K562 (cell line): Measurements from ENCODE around the gene NR1H3. TPM values are rescaled to one million over a fixed set of nuclear protein-coding genes. Genes with fewer than 3 reads are reported as not detected.

Experiments used
- CBX2 ChIP-seq: fragments of 200-600 bp; sonication (generic); IDR thresholded peaks from one replicate; pipeline ENCODE4 v1.6.1; 2012; ENCODE audit warnings: mild to moderate bottlenecking, low read length, inconsistent platforms; ENCODE audit not compliant: insufficient read depth, poor library complexity, severe bottlenecking
- MCM7 ChIP-seq, 2 experiments: fragments of 450-650 bp; IDR thresholded peaks; 2 replicates each; pipeline ENCODE4 v1.6.1; 2016 to 2018
- MGA ChIP-seq: fragments of 450-650 bp; IDR thresholded peaks from 2 replicates; pipeline ENCODE4 v1.6.1; 2016; ENCODE audit warnings: mild to moderate bottlenecking, moderate library complexity
- PURB ChIP-seq: sonication (generic); formaldehyde crosslinking; IDR thresholded peaks from 2 replicates; pipeline ENCODE4 v1.9.0; 2021; ENCODE audit warnings: low read depth, mild to moderate bottlenecking, missing genetic modification reagents
- SRF ChIP-seq, 2 experiments: fragments of 250-450, 450-650 bp in 1 of 2; sonication (Bioruptor Pico) in 1 of 2; sonication (generic) in 1 of 2; formaldehyde crosslinking; IDR thresholded peaks; 2 replicates each; pipeline versions ENCODE4 v1.5.0 to v1.5.1; 2020 to 2022; ENCODE audit warnings: mild to moderate bottlenecking in 1 of 2, missing genetic modification reagents in 1 of 2
- SRSF9 ChIP-seq: fragments of 200-400 bp; formaldehyde crosslinking; IDR thresholded peaks from 2 replicates; pipeline ENCODE4 v1.6.1; 2017; ENCODE audit warnings: low read depth, low read length, borderline replicate concordance
- YY1 ChIP-seq, 3 experiments: IDR thresholded peaks; 2 replicates each; pipeline ENCODE4 v1.6.1; 2011; ENCODE audit warnings: low read length in 2 of 3, mild to moderate bottlenecking in 2 of 3, moderate library complexity in 2 of 3, borderline replicate concordance in 1 of 3, control low read depth in 1 of 3, low read depth in 1 of 3; ENCODE audit not compliant: insufficient read depth in 3 of 3, insufficient replicate concordance in 2 of 3, control insufficient read depth in 1 of 3, insufficient read length in 1 of 3; ENCODE audit errors: extremely low read depth in 1 of 3
- ZNF143 ChIP-seq: sonication (generic); formaldehyde crosslinking; IDR thresholded peaks from 2 replicates; pipeline ENCODE4 v1.9.0; 2022; ENCODE audit warnings: mild to moderate bottlenecking, missing genetic modification reagents
- ZNF277 ChIP-seq: fragments of 250-450 bp; sonication (Bioruptor Pico); IDR thresholded peaks from 2 replicates; pipeline ENCODE4 v1.8.0; 2022; ENCODE audit warnings: inconsistent platforms, mild to moderate bottlenecking, moderate library complexity, borderline replicate concordance
- ZNF512 ChIP-seq: IDR thresholded peaks from 2 replicates; pipeline ENCODE4 v1.6.1; 2016; ENCODE audit warnings: missing genetic modification characterization, missing compliant biosample characterization
- ZNF717 ChIP-seq: fragments of 250-450 bp; sonication (Bioruptor Pico); IDR thresholded peaks from 2 replicates; pipeline ENCODE4 v1.5.0; 2021
- polyA plus RNA-seq, 8 experiments: library from polyadenylated mRNA; depleted of rRNA in 4 of 8; stranded (reverse) in 5 of 8; unstranded in 3 of 8; fragments of >200 nt; fragmentation: Nextera tagmentation in 2 of 8; fragmentation: Illumina TruSeq in 1 of 8; extraction: Ambion mirVana in 2 of 8; extraction: Trizol in 1 of 8; gene quantifications; 2 replicates each; pipeline versions ENCODE4 v1.2.1 to v1.2.3, GENCODE V29; 2011 to 2014; ENCODE audit warnings: inconsistent platforms in 1 of 8, missing spikeins in 1 of 8
- total RNA-seq, 7 experiments: library from RNA; depleted of rRNA in 6 of 7; stranded (reverse); fragments of >200 nt in 6 of 7; fragmentation: Illumina TruSeq in 2 of 7; extraction: Trizol in 2 of 7; gene quantifications; 2 replicates each; pipeline versions ENCODE4 v1.2.1 to v1.2.3, GENCODE V29; 2011 to 2021; ENCODE audit warnings: low replicate concordance in 1 of 7

NR1H3 gene
- total and polyA plus RNA-seq, 9 of the 15 experiments (the other 6 are each of a cell fraction or from before 2014, with no cell fraction given) = 8.2 to 26.0 (median 11.9) TPM

GRCh38 chr11:47248664-47249377, 9.0 kb upstream of the NR1H3 start, which contains the start of gene ACP2 (continued):
- TF ChIP-seq CBX2 = no peak
- TF ChIP-seq PURB (CRISPR knock-in tag) = no peak
- no peak for TF ChIP-seq ZNF512 (tag)
- peak in 1 of 2 experiments; percentile 79; a peak in 2 of 4 replicates for TF ChIP-seq SRF (CRISPR knock-in tag; IDR thresholded peaks at IDR 0.05)
- TF ChIP-seq SRSF9 = no peak
- no peak; the same call in 1 of the 2 replicates for TF ChIP-seq MGA
- TF ChIP-seq MCM7 (IDR thresholded peaks at IDR 0.05) = no peak
- no peak for TF ChIP-seq ZNF717 (CRISPR knock-in tag)
- TF ChIP-seq ZNF143 (CRISPR knock-in tag) = peak; percentile 48; the same call in 1 of the 2 replicates
- peak; percentile 98 to 100 (median 99) for TF ChIP-seq YY1 (IDR thresholded peaks at IDR 0.05; ENCODE audit: borderline replicate concordance in 1 of 3, control insufficient read depth in 1 of 3, extremely low read depth in 1 of 3, insufficient read depth in 3 of 3, insufficient read length in 1 of 3, insufficient replicate concordance in 2 of 3, low read depth in 1 of 3, low read length in 2 of 3)
- no peak for TF ChIP-seq ZNF277 (CRISPR knock-in tag)
